NB4 (cell line): ENCODE measurements around the gene UNC5CL.

Source experiments
- DNase-seq: peaks from one replicate; pipeline ENCODE4 v3.0.0; 2010; ENCODE audit warnings: low read depth
- H3K4me3 ChIP-seq: one replicate; pipeline ENCODE4 v1.5.1; 2011; ENCODE audit warnings: mild to moderate bottlenecking, low read depth, low read length, moderate library complexity
- MYC ChIP-seq: IDR thresholded peaks from 2 replicates; pipeline ENCODE4 v1.6.1; 2011; ENCODE audit warnings: low read depth, low read length
- POLR2A ChIP-seq: IDR thresholded peaks from 2 replicates; pipeline ENCODE4 v1.6.1; 2011; ENCODE audit warnings: mild to moderate bottlenecking; ENCODE audit not compliant: insufficient read length; ENCODE audit errors: extremely low read depth
- TF ChIP-seq, protein P1 (sequence below): IDR thresholded peaks from 2 replicates; pipeline ENCODE4 v1.6.1; 2011; ENCODE audit warnings: low read depth, low read length
- TF ChIP-seq, protein P2 (sequence below): IDR thresholded peaks from one replicate; pipeline ENCODE4 v1.5.1; 2012; ENCODE audit warnings: low read depth, low read length

Gene UNC5CL

GRCh38 chr6:41028561-41029412 is 10.2 kb downstream of the UNC5CL start:
- peak; percentile 42 for DNase-seq
- no peak for TF ChIP-seq MYC
- TF ChIP-seq, protein P1, sequence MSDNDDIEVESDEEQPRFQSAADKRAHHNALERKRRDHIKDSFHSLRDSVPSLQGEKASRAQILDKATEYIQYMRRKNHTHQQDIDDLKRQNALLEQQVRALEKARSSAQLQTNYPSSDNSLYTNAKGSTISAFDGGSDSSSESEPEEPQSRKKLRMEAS: no peak
- TF ChIP-seq, protein P2, sequence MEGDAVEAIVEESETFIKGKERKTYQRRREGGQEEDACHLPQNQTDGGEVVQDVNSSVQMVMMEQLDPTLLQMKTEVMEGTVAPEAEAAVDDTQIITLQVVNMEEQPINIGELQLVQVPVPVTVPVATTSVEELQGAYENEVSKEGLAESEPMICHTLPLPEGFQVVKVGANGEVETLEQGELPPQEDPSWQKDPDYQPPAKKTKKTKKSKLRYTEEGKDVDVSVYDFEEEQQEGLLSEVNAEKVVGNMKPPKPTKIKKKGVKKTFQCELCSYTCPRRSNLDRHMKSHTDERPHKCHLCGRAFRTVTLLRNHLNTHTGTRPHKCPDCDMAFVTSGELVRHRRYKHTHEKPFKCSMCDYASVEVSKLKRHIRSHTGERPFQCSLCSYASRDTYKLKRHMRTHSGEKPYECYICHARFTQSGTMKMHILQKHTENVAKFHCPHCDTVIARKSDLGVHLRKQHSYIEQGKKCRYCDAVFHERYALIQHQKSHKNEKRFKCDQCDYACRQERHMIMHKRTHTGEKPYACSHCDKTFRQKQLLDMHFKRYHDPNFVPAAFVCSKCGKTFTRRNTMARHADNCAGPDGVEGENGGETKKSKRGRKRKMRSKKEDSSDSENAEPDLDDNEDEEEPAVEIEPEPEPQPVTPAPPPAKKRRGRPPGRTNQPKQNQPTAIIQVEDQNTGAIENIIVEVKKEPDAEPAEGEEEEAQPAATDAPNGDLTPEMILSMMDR: no peak
- TF ChIP-seq POLR2A: no peak
- H3K4me3 ChIP-seq: no peak overlapping the region

GRCh38 chr6:41027799-41028560 is 11.0 kb downstream of the UNC5CL start:
- TF ChIP-seq, protein P1: no peak
- TF ChIP-seq MYC (no peak), POLR2A (no peak)
- TF ChIP-seq, protein P2: peak; percentile 90
- peak overlapping the region; percentile 17 for H3K4me3 ChIP-seq
- peak; percentile 75 for DNase-seq

DNA sequence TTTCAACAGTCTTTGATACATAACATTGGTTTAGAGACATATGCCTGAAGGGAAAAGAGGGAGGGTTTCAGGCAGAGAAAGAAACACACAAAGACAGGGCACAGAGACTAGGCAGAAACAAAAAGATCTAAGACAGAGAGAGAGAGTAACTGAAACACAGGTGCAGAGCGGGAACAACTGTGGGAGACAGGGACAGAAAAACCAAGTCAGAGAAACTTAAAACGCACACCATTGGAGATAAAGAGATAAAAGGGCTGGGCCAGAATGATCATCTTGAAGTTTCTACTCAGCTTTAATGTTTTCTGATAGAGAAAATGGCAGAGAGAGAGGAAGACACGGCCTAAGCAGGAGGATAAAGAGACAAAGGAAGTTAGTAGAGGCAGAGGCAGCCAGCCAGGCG is 11.8 kb downstream of the UNC5CL start:
- peak overlapping the region; percentile 17 for H3K4me3 ChIP-seq
- TF ChIP-seq, protein P2: no peak
- no peak for TF ChIP-seq MYC
- TF ChIP-seq POLR2A: no peak
- TF ChIP-seq, protein P1: no peak
- DNase-seq: no peak

- DNase-seq: no peak
- TF ChIP-seq, protein P1: no peak
- TF ChIP-seq POLR2A (no peak), MYC (no peak)
- TF ChIP-seq, protein P2: no peak
Measured at GRCh38 chr6:41025966-41026530, 13.0 kb downstream of the UNC5CL start.

GRCh38 chr6:41023114-41023513 is 15.9 kb downstream of the UNC5CL start:
- H3K4me3 ChIP-seq: no peak overlapping the region
- no peak for DNase-seq
- no peak for TF ChIP-seq MYC
- TF ChIP-seq POLR2A: no peak
- TF ChIP-seq, protein P2: no peak
- TF ChIP-seq, protein P1: no peak

More at GRCh38 chr6:41025966-41026530, 13.0 kb downstream of the UNC5CL start:
- H3K4me3 ChIP-seq: no peak overlapping the region
